Neural progenitor cell (in vitro differentiated cells): ENCODE results near the gene GIT2.

Source experiments
- CTCF ChIP-seq: fragments of 200-600 bp; sonication (generic); IDR thresholded peaks from 2 replicates; pipeline ENCODE4 v1.5.1; 2017; ENCODE audit warnings: antibody characterized with exemption, mild to moderate bottlenecking
- EZH2 ChIP-seq: fragments of 200-600 bp; sonication (generic); IDR thresholded peaks from 2 replicates; pipeline ENCODE4 v1.6.1; 2017; ENCODE audit warnings: antibody characterized with exemption, mild to moderate bottlenecking, moderate library complexity

DNA sequence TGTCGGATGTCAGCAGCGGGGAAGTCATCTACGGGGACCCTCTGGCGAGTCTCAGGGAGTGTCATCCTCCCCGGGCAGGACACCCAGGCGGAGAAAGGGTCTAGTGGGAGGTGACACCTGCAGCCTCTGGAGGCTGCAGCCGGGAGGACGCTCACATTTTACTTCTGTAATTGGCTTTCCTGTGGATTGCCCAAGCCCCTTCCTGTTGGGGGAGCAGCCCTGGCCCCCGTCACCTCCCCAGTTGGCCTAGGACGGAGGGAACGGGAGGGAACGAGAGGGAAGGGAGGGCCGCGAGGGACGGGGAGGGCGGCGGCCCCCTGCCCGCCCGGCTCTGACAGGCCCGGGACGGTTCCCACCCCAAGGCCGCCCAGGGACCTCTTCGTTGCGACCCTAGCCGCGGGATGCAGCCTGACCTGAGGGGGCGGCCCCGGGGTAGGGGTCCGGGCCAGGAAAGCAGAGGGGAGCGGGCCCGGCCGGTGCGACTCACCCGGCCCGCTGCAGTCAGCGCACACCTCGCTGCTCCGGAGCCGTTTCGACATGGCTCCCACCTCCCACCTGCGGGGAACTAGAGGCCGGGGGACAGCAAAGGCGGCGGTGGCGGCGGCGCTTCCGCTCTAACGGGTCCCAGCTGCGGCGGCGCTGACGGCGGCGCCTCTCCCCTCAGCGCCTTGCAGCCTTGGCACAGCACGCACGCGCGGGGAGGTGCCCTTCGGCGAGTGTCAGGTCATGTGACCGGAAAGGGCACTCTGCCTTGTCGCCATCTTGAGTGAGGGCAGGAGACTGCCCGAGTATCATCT, at the start of gene GIT2:
- TF ChIP-seq CTCF = no peak
- no peak for TF ChIP-seq EZH2
